SK-N-MC (cell line): ENCODE data around the gene INSM1.

ENCODE experiments used
- DNase-seq: peaks from one replicate; pipeline ENCODE4 v3.0.0-alpha.2; 2011; ENCODE audit warnings: low read depth, low spot score
- H3K27ac ChIP-seq: fragments of 200-600 bp; sonication (generic); 2 replicates; pipeline ENCODE4 v1.5.1; 2016; ENCODE audit warnings: mixed run types
- H3K36me3 ChIP-seq: fragments of 200-600 bp; sonication (generic); 2 replicates; pipeline ENCODE4 v1.6.1; 2017; ENCODE audit warnings: antibody characterized with exemption, low read length, mixed read lengths; ENCODE audit not compliant: insufficient read depth
- H3K4me3 ChIP-seq: fragments of 200-600 bp; sonication (generic); 2 replicates; pipeline ENCODE4 v1.5.1; 2016
- H3K9ac ChIP-seq: fragments of 200-600 bp; sonication (generic); 2 replicates; pipeline ENCODE4 v1.8.0; 2017; ENCODE audit warnings: mixed run types, mixed read lengths; ENCODE audit not compliant: insufficient read length
- H3K9me3 ChIP-seq: fragments of 200-600 bp; sonication (generic); 2 replicates; pipeline ENCODE4 v1.6.1; 2017; ENCODE audit warnings: low read depth, mild to moderate bottlenecking, antibody characterized with exemption, low read length, moderate library complexity, mixed read lengths
- EZH2 ChIP-seq: fragments of 200-600 bp; sonication (generic); IDR thresholded peaks from one replicate; pipeline ENCODE4 v1.6.1; 2017; ENCODE audit warnings: antibody characterized with exemption
- FOXP2 ChIP-seq: optimal IDR thresholded peaks from 2 replicates; pipeline ENCODE3; 2011; ENCODE audit warnings: mild to moderate bottlenecking, moderate library complexity; ENCODE audit not compliant: insufficient read depth; ENCODE audit errors: extremely low read length, control extremely low read depth
- POLR2AphosphoS5 ChIP-seq: IDR thresholded peaks from 2 replicates; pipeline ENCODE4 v1.6.1; 2012; ENCODE audit warnings: mild to moderate bottlenecking, low read depth, low read length, borderline replicate concordance

The INSM1 gene

GRCh38 chr20:20331817-20332216 is 36.1 kb upstream of the INSM1 start:
- Histone ChIP-seq H3K9me3 (no peaks in the 10 kb centered on the region), H3K36me3 (no peaks in the 10 kb centered on the region), H3K9ac (no peak overlapping the region), H3K27ac (no peak overlapping the region), H3K4me3 (no peak overlapping the region)
- no peak for TF ChIP-seq FOXP2
- TF ChIP-seq EZH2 = no peak
- TF ChIP-seq POLR2AphosphoS5 = no peak
- no peak for DNase-seq

- TF ChIP-seq FOXP2 (no peak), POLR2AphosphoS5 (no peak), EZH2 (no peak)
- Histone ChIP-seq H3K36me3 (no peaks in the 10 kb centered on the region), H3K4me3 (no peak overlapping the region), H3K9ac (no peak overlapping the region), H3K9me3 (no peaks in the 10 kb centered on the region), H3K27ac (no peak overlapping the region)
- DNase-seq = no peak
Measured at GRCh38 chr20:20333866-20334265, 34.0 kb upstream of the INSM1 start.

- Histone ChIP-seq H3K9ac (no peak overlapping the region), H3K4me3 (no peak overlapping the region), H3K27ac (no peak overlapping the region), H3K9me3 (no peaks in the 10 kb centered on the region), H3K36me3 (no peaks in the 10 kb centered on the region)
- no peak for TF ChIP-seq POLR2AphosphoS5
- no peak for TF ChIP-seq FOXP2
- no peak for TF ChIP-seq EZH2
- no peak for DNase-seq
Measured at GRCh38 chr20:20334489-20334888, 33.4 kb upstream of the INSM1 start.

GRCh38 chr20:20338133-20338730 is 29.7 kb upstream of the INSM1 start:
- H3K9me3 ChIP-seq = no peaks in the 10 kb centered on the region
- TF ChIP-seq POLR2AphosphoS5 = no peak
- TF ChIP-seq EZH2 = no peak
- TF ChIP-seq FOXP2 = no peak
- H3K9ac ChIP-seq = no peak overlapping the region
- no peaks in the 10 kb centered on the region for H3K36me3 ChIP-seq
- no peak overlapping the region for H3K4me3 ChIP-seq
- DNase-seq = no peak
- H3K27ac ChIP-seq = no peak overlapping the region

GRCh38 chr20:20340443-20340842 is 27.5 kb upstream of the INSM1 start:
- no peaks in the 10 kb centered on the region for H3K36me3 ChIP-seq
- H3K4me3 ChIP-seq = no peak overlapping the region
- H3K9ac ChIP-seq = no peak overlapping the region
- H3K27ac ChIP-seq = no peak overlapping the region
- no peak for DNase-seq
- no peak for TF ChIP-seq FOXP2
- TF ChIP-seq POLR2AphosphoS5 = no peak
- no peak for TF ChIP-seq EZH2
- no peaks in the 10 kb centered on the region for H3K9me3 ChIP-seq

- no peak overlapping the region for H3K27ac ChIP-seq
- no peaks in the 10 kb centered on the region for H3K9me3 ChIP-seq
- no peak for DNase-seq
- H3K36me3 ChIP-seq = no peaks in the 10 kb centered on the region
- TF ChIP-seq EZH2 (no peak), POLR2AphosphoS5 (no peak), FOXP2 (no peak)
- H3K9ac ChIP-seq = no peak overlapping the region
- H3K4me3 ChIP-seq = no peak overlapping the region
Measured at GRCh38 chr20:20341371-20341770, 26.5 kb upstream of the INSM1 start.

- Histone ChIP-seq H3K4me3 (no peak overlapping the region), H3K9me3 (no peaks in the 10 kb centered on the region), H3K9ac (no peak overlapping the region), H3K36me3 (no peaks in the 10 kb centered on the region), H3K27ac (no peak overlapping the region)
- DNase-seq = no peak
- TF ChIP-seq FOXP2 (no peak), POLR2AphosphoS5 (no peak), EZH2 (no peak)
Measured at GRCh38 chr20:20342066-20342465, 25.8 kb upstream of the INSM1 start.

GRCh38 chr20:20343932-20344331 is 24.0 kb upstream of the INSM1 start:
- no peak for DNase-seq
- no peaks in the 10 kb centered on the region for H3K9me3 ChIP-seq
- no peak overlapping the region for H3K4me3 ChIP-seq
- no peak for TF ChIP-seq POLR2AphosphoS5
- no peak for TF ChIP-seq FOXP2
- TF ChIP-seq EZH2 = no peak
- no peak overlapping the region for H3K9ac ChIP-seq
- H3K27ac ChIP-seq = no peak overlapping the region
- H3K36me3 ChIP-seq = no peaks in the 10 kb centered on the region

- DNase-seq = no peak
- Histone ChIP-seq H3K36me3 (no peaks in the 10 kb centered on the region), H3K9ac (no peak overlapping the region), H3K4me3 (no peak overlapping the region), H3K9me3 (no peaks in the 10 kb centered on the region), H3K27ac (no peak overlapping the region)
- no peak for TF ChIP-seq FOXP2
- TF ChIP-seq POLR2AphosphoS5 = no peak
- no peak for TF ChIP-seq EZH2
Measured at GRCh38 chr20:20344476-20344875, 23.4 kb upstream of the INSM1 start.
